Measurements from ENCODE around the gene HLTF.

The HLTF gene

GRCh38 chr3:149018247-149018646 lies 68.1 kb downstream of the HLTF start (continued):
- no peak for TF ChIP-seq ZNF140 (tag by site-specific recombination; IDR thresholded peaks at IDR 0.05)
- no peak for TF ChIP-seq IKZF3 (tag by site-specific recombination; IDR thresholded peaks at IDR 0.05)
- TF ChIP-seq, protein P1, sequence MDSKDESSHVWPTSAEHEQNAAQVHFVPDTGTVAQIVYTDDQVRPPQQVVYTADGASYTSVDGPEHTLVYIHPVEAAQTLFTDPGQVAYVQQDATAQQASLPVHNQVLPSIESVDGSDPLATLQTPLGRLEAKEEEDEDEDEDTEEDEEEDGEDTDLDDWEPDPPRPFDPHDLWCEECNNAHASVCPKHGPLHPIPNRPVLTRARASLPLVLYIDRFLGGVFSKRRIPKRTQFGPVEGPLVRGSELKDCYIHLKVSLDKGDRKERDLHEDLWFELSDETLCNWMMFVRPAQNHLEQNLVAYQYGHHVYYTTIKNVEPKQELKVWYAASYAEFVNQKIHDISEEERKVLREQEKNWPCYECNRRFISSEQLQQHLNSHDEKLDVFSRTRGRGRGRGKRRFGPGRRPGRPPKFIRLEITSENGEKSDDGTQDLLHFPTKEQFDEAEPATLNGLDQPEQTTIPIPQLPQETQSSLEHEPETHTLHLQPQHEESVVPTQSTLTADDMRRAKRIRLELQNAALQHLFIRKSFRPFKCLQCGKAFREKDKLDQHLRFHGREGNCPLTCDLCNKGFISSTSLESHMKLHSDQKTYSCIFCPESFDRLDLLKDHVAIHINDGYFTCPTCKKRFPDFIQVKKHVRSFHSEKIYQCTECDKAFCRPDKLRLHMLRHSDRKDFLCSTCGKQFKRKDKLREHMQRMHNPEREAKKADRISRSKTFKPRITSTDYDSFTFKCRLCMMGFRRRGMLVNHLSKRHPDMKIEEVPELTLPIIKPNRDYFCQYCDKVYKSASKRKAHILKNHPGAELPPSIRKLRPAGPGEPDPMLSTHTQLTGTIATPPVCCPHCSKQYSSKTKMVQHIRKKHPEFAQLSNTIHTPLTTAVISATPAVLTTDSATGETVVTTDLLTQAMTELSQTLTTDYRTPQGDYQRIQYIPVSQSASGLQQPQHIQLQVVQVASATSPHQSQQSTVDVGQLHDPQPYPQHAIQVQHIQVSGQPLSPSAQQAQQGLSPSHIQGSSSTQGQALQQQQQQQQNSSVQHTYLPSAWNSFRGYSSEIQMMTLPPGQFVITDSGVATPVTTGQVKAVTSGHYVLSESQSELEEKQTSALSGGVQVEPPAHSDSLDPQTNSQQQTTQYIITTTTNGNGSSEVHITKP (tag by site-specific recombination; IDR thresholded peaks at IDR 0.05), result no peak
- TF ChIP-seq ZNF692 (tag by site-specific recombination; IDR thresholded peaks at IDR 0.05), result no peak
- TF ChIP-seq ZNF830 (tag by site-specific recombination; IDR thresholded peaks at IDR 0.05; ENCODE audit: low read depth), result no peak
- no peak for TF ChIP-seq ZNF677 (tag by site-specific recombination; IDR thresholded peaks at IDR 0.05)
- TF ChIP-seq KLF7 (tag by site-specific recombination; IDR thresholded peaks at IDR 0.05; ENCODE audit: borderline replicate concordance), result no peak
- no peak for TF ChIP-seq ZXDB (tag by site-specific recombination; IDR thresholded peaks at IDR 0.05)
- no peak for TF ChIP-seq AEBP2 (tag by site-specific recombination; IDR thresholded peaks at IDR 0.05; ENCODE audit: borderline replicate concordance)

GRCh38 chr3:149016669-149017541 lies 69.4 kb downstream of the HLTF start:
- no peaks in the 10 kb centered on the region for H3K9me3 ChIP-seq (ENCODE audit: control insufficient read depth, insufficient read depth, low read depth, low read length)
- no peak overlapping the region for H3K4me3 ChIP-seq (ENCODE audit: low read depth, low read length)
- TF ChIP-seq ZNF211 (tag by site-specific recombination; IDR thresholded peaks at IDR 0.05; ENCODE audit: low read depth) (no peak), ZNF16 (tag by site-specific recombination; IDR thresholded peaks at IDR 0.05; ENCODE audit: low read depth) (no peak)
- ChIA-PET CTCF (interaction anchor here (0.7 kb wide), 1 partner anchor 128 kb away, joined by 4 read pairs; no protein-coding TSS in a partner anchor), POLR2A (no interaction called here)
- H3K27ac ChIP-seq (ENCODE audit: extremely low read depth, low read depth, low read length), result no peak overlapping the region
- H3K4me1 ChIP-seq (ENCODE audit: control insufficient read depth, insufficient read depth, low read length), result no peaks in the 10 kb centered on the region
- H3K36me3 ChIP-seq (ENCODE audit: control insufficient read depth in 2 of 2, insufficient read depth in 1 of 2, low read length in 2 of 2), result peaks cover 0 to 55% of the 10 kb centered on the region in 2 experiments; a peak in 1 of 3 replicates

- Histone ChIP-seq H3K27ac (ENCODE audit: extremely low read depth, low read depth, low read length) (no peak overlapping the region), H3K4me3 (ENCODE audit: low read depth, low read length) (no peak overlapping the region), H3K36me3 (ENCODE audit: control insufficient read depth in 2 of 2, insufficient read depth in 1 of 2, low read length in 2 of 2) (peaks cover 0 to 57% of the 10 kb centered on the region in 2 experiments; a peak in 1 of 3 replicates), H3K9me3 (ENCODE audit: control insufficient read depth, insufficient read depth, low read depth, low read length) (no peaks in the 10 kb centered on the region), H3K4me1 (ENCODE audit: control insufficient read depth, insufficient read depth, low read length) (no peaks in the 10 kb centered on the region)
- CTCF ChIA-PET, result no interaction called here
- POLR2A ChIA-PET, result no interaction called here
- TF ChIP-seq ZNF518A (tag by site-specific recombination; conservative IDR thresholded peaks at IDR 0.05; ENCODE audit: low read depth), result no peak
- TF ChIP-seq ZNF707 (tag by site-specific recombination; IDR thresholded peaks at IDR 0.05), result no peak
Measured at GRCh38 chr3:149016242-149016641, 70.1 kb downstream of the HLTF start.
